ENCODE data around the gene CLCA2.

- TF ChIP-seq, protein P1, sequence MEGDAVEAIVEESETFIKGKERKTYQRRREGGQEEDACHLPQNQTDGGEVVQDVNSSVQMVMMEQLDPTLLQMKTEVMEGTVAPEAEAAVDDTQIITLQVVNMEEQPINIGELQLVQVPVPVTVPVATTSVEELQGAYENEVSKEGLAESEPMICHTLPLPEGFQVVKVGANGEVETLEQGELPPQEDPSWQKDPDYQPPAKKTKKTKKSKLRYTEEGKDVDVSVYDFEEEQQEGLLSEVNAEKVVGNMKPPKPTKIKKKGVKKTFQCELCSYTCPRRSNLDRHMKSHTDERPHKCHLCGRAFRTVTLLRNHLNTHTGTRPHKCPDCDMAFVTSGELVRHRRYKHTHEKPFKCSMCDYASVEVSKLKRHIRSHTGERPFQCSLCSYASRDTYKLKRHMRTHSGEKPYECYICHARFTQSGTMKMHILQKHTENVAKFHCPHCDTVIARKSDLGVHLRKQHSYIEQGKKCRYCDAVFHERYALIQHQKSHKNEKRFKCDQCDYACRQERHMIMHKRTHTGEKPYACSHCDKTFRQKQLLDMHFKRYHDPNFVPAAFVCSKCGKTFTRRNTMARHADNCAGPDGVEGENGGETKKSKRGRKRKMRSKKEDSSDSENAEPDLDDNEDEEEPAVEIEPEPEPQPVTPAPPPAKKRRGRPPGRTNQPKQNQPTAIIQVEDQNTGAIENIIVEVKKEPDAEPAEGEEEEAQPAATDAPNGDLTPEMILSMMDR (IDR thresholded peaks at IDR 0.05; ENCODE audit: poor library complexity): no peak
- TF ChIP-seq EZH2 (IDR thresholded peaks at IDR 0.05; ENCODE audit: borderline replicate concordance) (no peak), EZH2phosphoT487 (IDR thresholded peaks at IDR 0.05; ENCODE audit: low read depth, severe bottlenecking, unreplicated experiment) (peak; percentile 46)
Measured at GRCh38 chr1:86435327-86435726, 11.4 kb downstream of the CLCA2 start.
